HG02798 (cell line): ENCODE measurements around the gene SYNE2.
"Not testable (repeated sequence)": the region's sequence is repeated elsewhere in the genome, so short reads cannot be mapped to it uniquely, and the experiment has no call there.

Experiments
- ATAC-seq: cut with Tn5 transposase; IDR thresholded peaks from one replicate; pipeline ENCODE4 v1.9.1; 2021; ENCODE audit warnings: mild to moderate bottlenecking; ENCODE audit not compliant: unreplicated experiment, poor library complexity

Gene SYNE2

GRCh38 chr14:64176330-64176729 is 323.5 kb downstream of the SYNE2 start:
- ATAC-seq: no peak

- no peak for ATAC-seq
These were observed 326.0 kb downstream of the SYNE2 start for GRCh38 chr14:64178814-64179213.

GRCh38 chr14:64182908-64183307 is 330.1 kb downstream of the SYNE2 start:
- not testable (repeated sequence) for ATAC-seq

GRCh38 chr14:64184103-64184729 is 331.4 kb downstream of the SYNE2 start:
- ATAC-seq: no peak

GRCh38 chr14:64185184-64185583 is 332.4 kb downstream of the SYNE2 start:
- no peak for ATAC-seq

- no peak for ATAC-seq
These were observed 333.7 kb downstream of the SYNE2 start for GRCh38 chr14:64186231-64187129.

- ATAC-seq: no peak
These were observed 334.5 kb downstream of the SYNE2 start for GRCh38 chr14:64187331-64187730.

GRCh38 chr14:64190974-64191502 is 338.2 kb downstream of the SYNE2 start:
- no peak for ATAC-seq

GRCh38 chr14:64191756-64192155 is 339.0 kb downstream of the SYNE2 start:
- ATAC-seq: no peak

GRCh38 chr14:64193821-64194220 is 341.0 kb downstream of the SYNE2 start:
- ATAC-seq: no peak

- no peak for ATAC-seq
These were observed 341.6 kb downstream of the SYNE2 start for GRCh38 chr14:64194404-64194803.

- ATAC-seq: peak; percentile 65
These were observed 342.4 kb downstream of the SYNE2 start for GRCh38 chr14:64195199-64195598.

GRCh38 chr14:64196056-64196455 is 343.3 kb downstream of the SYNE2 start:
- ATAC-seq: no peak

- ATAC-seq: peak; percentile 39
These were observed 344.1 kb downstream of the SYNE2 start for GRCh38 chr14:64196814-64197411.

- no peak for ATAC-seq
These were observed 345.2 kb downstream of the SYNE2 start for GRCh38 chr14:64197996-64198395.

GRCh38 chr14:64198486-64198885 is 345.7 kb downstream of the SYNE2 start:
- no peak for ATAC-seq

GRCh38 chr14:64200170-64200569 is 347.4 kb downstream of the SYNE2 start:
- no peak for ATAC-seq

GRCh38 chr14:64201296-64201695 is 348.5 kb downstream of the SYNE2 start:
- no peak for ATAC-seq

GRCh38 chr14:64201921-64202545 is 349.2 kb downstream of the SYNE2 start:
- ATAC-seq: no peak

- no peak for ATAC-seq
These were observed 349.9 kb downstream of the SYNE2 start for GRCh38 chr14:64202716-64203115.
